ENCODE results near the gene RNMT.

RNMT gene

DNA sequence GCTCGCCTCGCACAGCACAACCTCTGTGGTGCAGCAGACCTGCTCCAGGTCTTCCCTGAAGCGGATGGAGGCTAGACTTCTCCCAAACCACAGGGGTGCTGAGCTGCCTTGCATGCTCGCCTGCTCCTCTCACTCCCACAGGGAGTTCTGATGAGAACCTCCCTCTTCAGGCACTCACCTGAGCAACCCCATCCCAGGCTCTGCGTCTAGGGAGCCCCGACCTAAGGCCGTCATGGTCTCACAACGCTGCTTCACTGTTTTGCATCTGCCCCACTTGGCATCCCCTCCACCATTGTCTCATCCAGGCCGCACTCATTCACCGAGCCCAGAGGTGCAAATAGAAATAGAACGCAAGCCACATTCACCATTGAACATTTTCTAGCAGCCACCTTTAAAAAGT is 72.9 kb downstream of the RNMT start:
- no peak overlapping the region for H3K4me2 ChIP-seq
- peaks cover 17 to 33% (median 30%) of the 10 kb centered on the region in 11 experiments for H3K27me3 ChIP-seq
- peaks cover 0 to 15% (median 0%) of the 10 kb centered on the region in 11 experiments; a peak in 6 of 22 replicates for H3K9me3 ChIP-seq (replicated peaks in 1 of 11)
- H3K4me3 ChIP-seq, result no peak overlapping the region
- H3K27ac ChIP-seq, result no peak overlapping the region
- no peaks in the 10 kb centered on the region for H3K36me3 ChIP-seq
- no peak overlapping the region for H3K9ac ChIP-seq
- no peaks in the 10 kb centered on the region for H4K20me1 ChIP-seq
- H3K4me1 ChIP-seq, result no peaks in the 10 kb centered on the region; a peak in 1 of 20 replicates
- no peak for TF ChIP-seq Cebpa-rat (IDR thresholded peaks at IDR 0.05)

DNA sequence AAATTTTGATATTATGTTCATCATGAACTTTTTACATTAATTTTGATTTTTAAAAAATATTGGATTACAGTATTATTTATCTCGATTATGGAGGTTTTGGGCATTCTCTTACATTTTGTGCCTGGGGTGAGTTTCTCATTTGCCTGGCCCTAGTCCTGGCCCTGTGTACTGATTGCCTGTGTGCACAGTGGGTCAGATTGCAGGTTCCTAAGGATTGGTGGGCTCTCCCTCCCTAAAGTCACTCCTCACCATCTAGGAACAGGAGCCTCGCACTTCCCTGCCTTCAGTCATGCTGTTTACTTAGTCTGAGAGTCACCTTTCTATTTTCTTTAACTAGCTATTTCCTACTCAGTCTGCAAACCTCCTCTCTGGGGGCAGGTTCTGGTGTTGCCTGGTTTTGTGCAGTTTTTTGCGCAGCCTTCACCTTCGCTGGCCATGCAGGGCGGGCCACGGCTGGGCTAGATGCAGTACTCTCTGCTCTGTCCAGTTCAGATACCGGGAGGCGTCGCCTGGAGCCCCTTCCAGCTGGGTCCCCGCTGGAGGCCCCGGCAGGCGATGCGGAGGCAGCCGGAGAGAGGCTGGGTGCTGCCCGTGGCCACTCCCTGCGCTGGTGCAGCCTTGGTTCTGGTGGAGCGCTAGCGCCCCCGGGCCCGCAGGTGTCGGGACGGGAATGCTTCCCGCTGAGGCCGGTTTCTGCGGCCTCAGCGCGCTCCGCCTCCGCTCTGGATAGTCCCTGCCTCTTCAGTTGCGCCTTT is 74.2 kb downstream of the RNMT start:
- no peaks in the 10 kb centered on the region for H4K20me1 ChIP-seq
- H3K9me3 ChIP-seq (replicated peaks in 1 of 11), result peaks cover 0 to 15% (median 0%) of the 10 kb centered on the region in 11 experiments; a peak in 7 of 22 replicates
- peak overlapping the region in 2 of 11 experiments; percentile 7 to 22; a peak in 2 of 22 replicates for H3K4me2 ChIP-seq
- no peaks in the 10 kb centered on the region for H3K36me3 ChIP-seq
- TF ChIP-seq Cebpa-rat (IDR thresholded peaks at IDR 0.05), result no peak
- H3K4me3 ChIP-seq, result no peak overlapping the region
- H3K27me3 ChIP-seq, result peaks cover 17 to 33% (median 30%) of the 10 kb centered on the region in 11 experiments
- no peaks in the 10 kb centered on the region; a peak in 1 of 20 replicates for H3K4me1 ChIP-seq
- H3K9ac ChIP-seq, result no peak overlapping the region
- no peak overlapping the region for H3K27ac ChIP-seq

DNA sequence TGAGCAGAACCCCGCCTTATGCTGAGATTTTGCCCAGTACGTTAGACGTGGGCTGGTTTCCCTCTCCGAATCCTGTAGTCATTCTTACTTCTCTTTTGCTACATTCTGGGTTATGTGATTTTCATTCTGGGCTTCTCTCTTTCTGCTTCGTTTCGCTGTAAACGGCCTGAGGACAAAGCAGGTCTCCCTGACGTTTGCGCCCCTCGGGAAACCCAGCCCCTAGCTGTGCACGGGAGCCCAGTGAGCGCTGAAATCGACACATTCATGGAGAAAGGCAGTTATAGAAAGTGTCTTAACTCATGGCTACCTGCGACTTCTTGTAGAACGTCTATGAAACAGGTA is 74.8 kb downstream of the RNMT start:
- no peak overlapping the region for H3K27ac ChIP-seq
- peaks cover 17 to 33% (median 30%) of the 10 kb centered on the region in 11 experiments for H3K27me3 ChIP-seq
- H4K20me1 ChIP-seq, result no peaks in the 10 kb centered on the region
- no peak overlapping the region for H3K9ac ChIP-seq
- peaks cover 0 to 14% (median 0%) of the 10 kb centered on the region in 11 experiments; a peak in 7 of 22 replicates for H3K9me3 ChIP-seq (replicated peaks in 1 of 11)
- H3K36me3 ChIP-seq, result no peaks in the 10 kb centered on the region
- no peak for TF ChIP-seq Cebpa-rat (IDR thresholded peaks at IDR 0.05)
- H3K4me1 ChIP-seq, result no peaks in the 10 kb centered on the region; a peak in 1 of 20 replicates
- H3K4me3 ChIP-seq, result no peak overlapping the region
- peak overlapping the region in 2 of 11 experiments; percentile 7 to 22; a peak in 1 of 22 replicates for H3K4me2 ChIP-seq

DNA sequence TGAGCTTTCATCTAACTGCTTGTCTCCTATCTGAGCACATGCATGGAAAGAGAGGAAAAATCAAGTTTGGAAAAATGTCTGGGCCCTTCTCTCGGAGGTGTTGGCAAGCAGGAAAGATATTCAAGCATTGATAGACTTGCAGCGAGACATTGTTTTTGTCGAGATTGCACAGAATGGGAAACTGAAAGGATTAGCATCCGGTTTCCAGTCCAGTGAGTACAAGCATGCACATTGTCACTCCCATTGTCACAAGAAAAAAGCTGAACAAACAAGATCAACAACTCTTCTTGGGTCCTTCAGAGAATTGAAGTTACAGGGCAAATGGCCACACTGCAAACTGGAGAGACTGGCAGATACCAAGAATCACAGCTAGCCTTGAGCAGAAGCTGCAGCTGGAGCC is 77.8 kb downstream of the RNMT start:
- Histone ChIP-seq H3K36me3 (no peaks in the 10 kb centered on the region), H3K9me3 (replicated peaks in 1 of 11) (peaks cover 0 to 10% (median 0%) of the 10 kb centered on the region in 11 experiments; a peak in 4 of 22 replicates), H3K4me2 (no peak overlapping the region), H3K27me3 (peaks cover 17 to 33% (median 27%) of the 10 kb centered on the region in 11 experiments), H3K27ac (no peak overlapping the region), H3K4me1 (no peaks in the 10 kb centered on the region; a peak in 1 of 20 replicates), H3K9ac (no peak overlapping the region), H3K4me3 (no peak overlapping the region), H4K20me1 (no peaks in the 10 kb centered on the region)
- TF ChIP-seq Cebpa-rat (IDR thresholded peaks at IDR 0.05), result no peak

DNA sequence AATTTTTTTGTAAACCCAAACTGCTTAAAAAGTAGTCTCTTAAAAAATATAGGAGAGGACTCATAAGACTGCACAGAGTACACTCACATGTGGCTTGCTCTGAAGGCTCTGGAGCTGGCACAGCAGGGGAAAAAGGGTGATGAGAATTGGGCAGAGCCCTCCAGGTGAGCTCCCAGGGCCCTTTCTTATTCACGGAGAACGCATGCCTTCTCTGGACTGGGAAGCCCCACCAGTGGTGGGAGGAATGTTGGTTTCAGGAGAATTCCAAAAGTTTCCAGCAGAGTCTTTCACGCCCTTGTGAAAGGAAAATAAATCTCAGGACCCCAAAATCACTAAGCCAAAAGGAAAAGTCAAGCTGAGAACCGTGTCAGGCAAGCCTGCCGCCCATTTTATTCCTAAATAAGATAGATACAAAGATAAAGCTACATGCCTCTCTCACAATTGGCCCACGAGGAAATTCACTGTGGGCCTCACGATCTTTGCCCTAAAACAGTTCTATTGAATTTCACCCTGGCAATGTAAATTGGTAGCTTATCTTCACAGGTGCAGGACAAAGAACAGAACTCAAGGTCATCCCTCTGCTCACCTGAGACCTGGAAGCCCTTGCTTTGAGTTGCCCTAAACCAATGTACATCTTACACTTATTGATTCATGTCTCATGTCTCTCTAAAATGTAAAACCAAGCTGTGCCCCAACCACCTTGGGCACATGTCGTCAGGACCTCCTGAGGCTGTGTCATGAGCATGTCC is 82.0 kb downstream of the RNMT start:
- no peak overlapping the region for H3K9ac ChIP-seq

DNA sequence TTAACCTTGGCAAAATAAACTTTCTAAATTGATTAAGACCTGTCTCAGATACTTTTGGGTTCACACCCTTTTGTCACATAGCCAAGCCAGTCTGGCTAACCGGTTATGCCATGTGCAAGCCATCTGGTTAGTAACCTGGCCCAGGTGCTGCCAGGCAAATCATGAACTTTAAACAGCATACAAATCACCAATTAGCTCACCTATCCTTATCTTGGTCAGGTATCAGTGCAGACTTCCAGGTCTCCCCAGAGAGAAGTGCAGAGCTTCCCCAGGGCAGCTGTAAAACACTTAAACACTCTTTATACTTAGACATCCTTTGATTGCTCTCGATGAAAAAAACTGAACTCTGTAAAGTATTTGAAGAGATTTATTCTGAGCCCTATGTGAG is 82.6 kb downstream of the RNMT start:
- no peak overlapping the region for H3K4me2 ChIP-seq
- no peaks in the 10 kb centered on the region for H3K27me3 ChIP-seq
- no peaks in the 10 kb centered on the region; a peak in 1 of 22 replicates for H3K9me3 ChIP-seq (replicated peaks in 1 of 11)
- H3K27ac ChIP-seq, result no peak overlapping the region
- no peaks in the 10 kb centered on the region for H4K20me1 ChIP-seq
- H3K4me1 ChIP-seq, result no peaks in the 10 kb centered on the region
- no peak overlapping the region for H3K9ac ChIP-seq
- H3K36me3 ChIP-seq, result no peaks in the 10 kb centered on the region
- H3K4me3 ChIP-seq, result no peak overlapping the region
- TF ChIP-seq Cebpa-rat (IDR thresholded peaks at IDR 0.05), result no peak

More for the DNA sequence above, 82.0 kb downstream of the RNMT start:
- no peak for TF ChIP-seq Cebpa-rat (IDR thresholded peaks at IDR 0.05)
- Histone ChIP-seq H3K9me3 (replicated peaks in 1 of 11) (no peaks in the 10 kb centered on the region; a peak in 1 of 22 replicates), H3K4me3 (no peak overlapping the region), H3K27me3 (no peaks in the 10 kb centered on the region), H3K36me3 (no peaks in the 10 kb centered on the region), H4K20me1 (no peaks in the 10 kb centered on the region), H3K27ac (no peak overlapping the region), H3K4me2 (no peak overlapping the region), H3K4me1 (no peaks in the 10 kb centered on the region)

DNA sequence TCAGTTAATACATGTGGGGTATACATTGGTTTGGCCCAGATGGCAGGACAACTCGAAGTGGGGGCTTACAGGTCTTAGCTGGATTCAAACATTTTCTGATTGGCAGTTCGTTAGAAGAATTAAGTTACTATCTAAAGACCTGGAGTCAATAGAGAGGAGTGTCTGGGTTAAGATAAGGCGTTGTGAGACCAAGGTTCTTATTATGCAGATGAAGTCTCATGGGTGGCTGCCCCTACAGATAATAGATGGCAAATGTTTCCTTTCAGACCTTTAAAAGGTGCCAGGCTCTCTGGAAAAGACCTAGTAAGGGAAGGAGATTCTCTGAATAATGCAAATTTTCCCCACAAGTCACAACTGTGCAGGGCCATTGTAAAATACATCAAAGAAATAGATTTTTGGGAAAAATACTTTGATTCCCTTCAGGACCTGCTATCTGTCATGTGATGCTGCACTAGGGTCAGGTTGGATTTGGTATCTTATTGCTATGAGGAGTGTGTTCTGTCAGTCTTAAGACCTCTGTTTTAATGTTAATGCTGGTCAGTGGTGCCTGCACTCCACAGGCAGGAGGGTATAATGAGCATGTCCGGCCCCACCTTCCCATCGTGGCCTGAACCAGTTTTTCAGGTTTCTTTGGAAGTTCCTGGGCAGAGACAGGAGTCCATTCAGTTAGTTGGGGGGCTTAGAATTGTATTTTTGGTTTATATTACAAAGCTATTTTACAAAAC is 83.2 kb downstream of the RNMT start:
- no peak for TF ChIP-seq Cebpa-rat (IDR thresholded peaks at IDR 0.05)
- no peak overlapping the region for H3K4me2 ChIP-seq
- no peak overlapping the region for H3K4me3 ChIP-seq

DNA sequence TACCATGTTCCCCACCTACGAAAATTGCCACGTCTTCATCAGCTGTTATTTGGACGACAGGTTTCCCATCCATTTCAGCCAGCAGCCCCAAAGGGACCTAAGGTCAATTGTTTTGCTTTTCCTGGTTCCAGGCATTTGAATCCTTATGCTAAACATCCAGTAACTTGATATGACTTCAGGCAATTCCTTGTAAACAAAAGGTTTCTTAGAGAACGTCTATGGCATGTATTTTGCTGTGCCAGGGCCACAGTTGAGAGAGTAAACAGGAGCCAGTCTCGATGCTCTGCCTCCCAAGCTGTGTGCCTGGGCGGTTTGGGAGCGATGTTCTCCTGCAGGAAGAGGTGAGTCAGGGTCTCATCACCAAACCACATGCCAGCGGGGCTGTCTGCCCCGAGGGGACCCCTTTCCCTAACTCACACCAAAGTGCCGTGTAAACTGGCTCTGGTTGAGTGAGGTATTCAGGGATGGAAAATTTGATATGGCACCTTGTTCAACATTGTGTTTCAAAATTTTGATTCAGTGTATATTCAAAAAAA is 84.5 kb downstream of the RNMT start:
- no peak overlapping the region for H3K9ac ChIP-seq
- no peak overlapping the region for H3K4me3 ChIP-seq
- no peak overlapping the region for H3K27ac ChIP-seq
- H4K20me1 ChIP-seq, result no peaks in the 10 kb centered on the region
- no peaks in the 10 kb centered on the region for H3K9me3 ChIP-seq (replicated peaks in 1 of 11)
- H3K4me1 ChIP-seq, result no peaks in the 10 kb centered on the region
- H3K36me3 ChIP-seq, result no peaks in the 10 kb centered on the region
- H3K27me3 ChIP-seq, result no peaks in the 10 kb centered on the region
- no peak overlapping the region for H3K4me2 ChIP-seq
- TF ChIP-seq Cebpa-rat (IDR thresholded peaks at IDR 0.05), result no peak

More for the DNA sequence above, 83.2 kb downstream of the RNMT start:
- Histone ChIP-seq H3K27ac (no peak overlapping the region), H3K9me3 (replicated peaks in 1 of 11) (no peaks in the 10 kb centered on the region; a peak in 1 of 22 replicates), H3K36me3 (no peaks in the 10 kb centered on the region), H3K27me3 (no peaks in the 10 kb centered on the region), H3K9ac (no peak overlapping the region), H3K4me1 (no peaks in the 10 kb centered on the region), H4K20me1 (no peaks in the 10 kb centered on the region)

DNA sequence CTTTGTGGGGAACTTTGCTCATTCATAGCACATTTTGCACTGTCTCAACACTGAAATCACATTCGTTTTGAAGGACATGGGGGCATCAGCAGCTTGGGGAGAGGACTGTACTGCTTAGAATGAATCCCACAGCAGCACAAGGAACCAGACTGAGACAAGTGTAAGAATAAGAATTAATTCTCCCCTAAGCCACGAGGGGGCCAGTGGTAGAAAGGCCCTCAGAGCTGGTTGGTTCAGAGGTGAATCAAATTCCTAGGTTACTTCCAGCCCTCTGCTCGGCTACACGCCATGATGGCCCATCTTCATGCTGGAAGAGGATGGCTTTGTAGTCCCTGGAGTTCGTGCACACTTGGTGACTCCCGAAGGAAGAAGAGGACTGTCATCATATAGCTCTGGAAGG is 85.5 kb downstream of the RNMT start:
- Histone ChIP-seq H3K4me3 (no peak overlapping the region), H3K4me1 (no peaks in the 10 kb centered on the region), H3K27me3 (no peaks in the 10 kb centered on the region), H3K4me2 (no peak overlapping the region), H3K9me3 (replicated peaks in 1 of 11) (no peaks in the 10 kb centered on the region), H3K27ac (no peak overlapping the region), H4K20me1 (no peaks in the 10 kb centered on the region), H3K9ac (no peak overlapping the region), H3K36me3 (no peaks in the 10 kb centered on the region)
- no peak for TF ChIP-seq Cebpa-rat (IDR thresholded peaks at IDR 0.05)
